Spleen (tissue), 7 donors: ENCODE results near the gene TLE1.

Experiments used
- POLR2A ChIP-seq, 3 donors: fragments of 450-650 bp; IDR thresholded peaks; one replicate each; pipeline ENCODE4 v1.5.1; 2017; ENCODE audit warnings: antibody characterized with exemption in 3 of 3, mild to moderate bottlenecking in 1 of 3
- POLR2AphosphoS5 ChIP-seq, 3 donors: sonication (generic); formaldehyde crosslinking; IDR thresholded peaks; one replicate each; pipeline ENCODE4 v1.5.1; 2017; ENCODE audit warnings: antibody characterized with exemption in 3 of 3
- TF ChIP-seq, protein P1 (sequence below), 11 experiments: fragments of 200-600 bp in 7 of 11; fragments of 450-650 bp in 4 of 11; sonication (generic) in 4 of 11; IDR thresholded peaks in 8 of 11; conservative IDR thresholded peaks in 3 of 11; 1 replicate in 7 of 11; 2 replicates in 4 of 11; pipeline versions ENCODE4 v1.4.0 to v1.8.0; 2016 to 2021; ENCODE audit warnings: antibody characterized with exemption in 11 of 11, inconsistent platforms in 4 of 11, mild to moderate bottlenecking in 1 of 11
- donor health status: DM: no; HTN: no; CAD: no; lungs with moderate emphysema.
- donor health status: DM: no; HTN: no; CAD: no.
- donor health status: DM: no; HTN: no; CAD: no.

DNA sequence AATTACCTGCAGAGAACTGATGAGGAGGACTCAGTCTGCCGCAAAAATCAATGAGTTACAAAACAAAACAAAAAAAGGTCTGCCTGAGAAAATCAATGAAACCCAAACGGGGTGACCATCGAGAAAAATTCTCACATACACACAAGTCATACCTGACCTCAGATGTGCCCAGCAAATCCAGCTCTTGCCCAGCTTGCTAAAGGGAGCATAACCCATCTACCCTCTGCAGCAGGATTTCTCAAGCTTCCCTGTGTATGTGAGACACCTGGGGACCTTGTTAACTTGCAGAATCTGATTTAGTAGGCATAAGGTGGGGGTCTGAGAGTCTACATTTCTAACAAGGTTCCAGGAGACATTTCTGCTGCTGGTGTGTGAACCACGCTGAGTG lies 126.3 kb downstream of the TLE1 start:
- TF ChIP-seq POLR2A (IDR thresholded peaks at IDR 0.05) (no peak), POLR2AphosphoS5 (IDR thresholded peaks at IDR 0.05) (no peak)
- TF ChIP-seq, protein P1, sequence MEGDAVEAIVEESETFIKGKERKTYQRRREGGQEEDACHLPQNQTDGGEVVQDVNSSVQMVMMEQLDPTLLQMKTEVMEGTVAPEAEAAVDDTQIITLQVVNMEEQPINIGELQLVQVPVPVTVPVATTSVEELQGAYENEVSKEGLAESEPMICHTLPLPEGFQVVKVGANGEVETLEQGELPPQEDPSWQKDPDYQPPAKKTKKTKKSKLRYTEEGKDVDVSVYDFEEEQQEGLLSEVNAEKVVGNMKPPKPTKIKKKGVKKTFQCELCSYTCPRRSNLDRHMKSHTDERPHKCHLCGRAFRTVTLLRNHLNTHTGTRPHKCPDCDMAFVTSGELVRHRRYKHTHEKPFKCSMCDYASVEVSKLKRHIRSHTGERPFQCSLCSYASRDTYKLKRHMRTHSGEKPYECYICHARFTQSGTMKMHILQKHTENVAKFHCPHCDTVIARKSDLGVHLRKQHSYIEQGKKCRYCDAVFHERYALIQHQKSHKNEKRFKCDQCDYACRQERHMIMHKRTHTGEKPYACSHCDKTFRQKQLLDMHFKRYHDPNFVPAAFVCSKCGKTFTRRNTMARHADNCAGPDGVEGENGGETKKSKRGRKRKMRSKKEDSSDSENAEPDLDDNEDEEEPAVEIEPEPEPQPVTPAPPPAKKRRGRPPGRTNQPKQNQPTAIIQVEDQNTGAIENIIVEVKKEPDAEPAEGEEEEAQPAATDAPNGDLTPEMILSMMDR (IDR thresholded peaks at IDR 0.05 in 8 of 11, conservative IDR thresholded peaks at IDR 0.05 in 3 of 11): no peak
